H1 (cell line): ENCODE data around the gene GALNT2.

Experiments
- POLR2A ChIP-seq, 2 experiments: IDR thresholded peaks; 1 replicate in 1 of 2; 2 replicates in 1 of 2; pipeline ENCODE4 v1.6.1; 2011; ENCODE audit warnings: low read depth in 2 of 2, low read length in 2 of 2, mild to moderate bottlenecking in 2 of 2; ENCODE audit errors: control extremely low read depth in 1 of 2
- SIN3A ChIP-seq, 2 experiments: IDR thresholded peaks in 1 of 2; conservative IDR thresholded peaks in 1 of 2; 2 replicates each; pipeline ENCODE4 v1.6.1; 2011 to 2012; ENCODE audit warnings: low read length in 2 of 2, improper control_type of control experiment in 1 of 2, low read depth in 1 of 2, mild to moderate bottlenecking in 1 of 2
- TF ChIP-seq, protein P1 (sequence below), 3 experiments: IDR thresholded peaks; 1 replicate in 2 of 3; 2 replicates in 1 of 3; pipeline versions ENCODE4 v1.5.1 to v1.6.1; 2011; ENCODE audit warnings: low read length in 3 of 3, mild to moderate bottlenecking in 3 of 3, inconsistent platforms in 2 of 3, low read depth in 1 of 3, moderate library complexity in 1 of 3; ENCODE audit not compliant: insufficient read depth in 1 of 3; ENCODE audit errors: control extremely low read depth in 1 of 3

DNA sequence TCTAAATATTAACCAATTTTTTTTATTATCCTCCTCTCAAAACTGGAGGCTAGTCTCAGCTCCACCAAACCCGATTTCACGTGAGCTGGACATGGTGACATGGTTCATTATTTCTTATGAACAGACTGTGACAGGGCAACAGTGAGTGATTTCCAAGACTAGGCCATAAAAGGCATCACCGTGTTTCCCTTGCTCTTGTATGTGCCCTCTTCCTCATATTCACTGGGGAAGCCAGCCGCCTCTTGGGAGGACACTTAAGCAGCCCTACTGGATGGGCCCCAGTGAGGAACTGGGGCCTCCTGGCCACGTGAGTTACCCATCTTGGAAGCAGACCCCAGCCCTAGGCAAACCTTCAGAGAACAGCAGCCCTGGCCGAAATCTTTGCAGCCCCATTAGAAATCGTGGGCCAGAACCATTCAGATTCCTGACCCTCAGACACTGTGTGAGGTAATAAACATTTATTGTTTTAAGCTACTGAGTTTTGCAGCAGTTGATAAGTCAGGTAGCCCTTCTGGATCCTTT is 105.0 kb downstream of the GALNT2 start:
- TF ChIP-seq POLR2A (IDR thresholded peaks at IDR 0.05; ENCODE audit: control extremely low read depth in 1 of 2, low read depth in 2 of 2, low read length in 2 of 2) (no peak), SIN3A (conservative IDR thresholded peaks at IDR 0.05 in 1 of 2, IDR thresholded peaks at IDR 0.05 in 1 of 2; ENCODE audit: low read depth in 1 of 2, low read length in 2 of 2) (no peak)
- TF ChIP-seq, protein P1, sequence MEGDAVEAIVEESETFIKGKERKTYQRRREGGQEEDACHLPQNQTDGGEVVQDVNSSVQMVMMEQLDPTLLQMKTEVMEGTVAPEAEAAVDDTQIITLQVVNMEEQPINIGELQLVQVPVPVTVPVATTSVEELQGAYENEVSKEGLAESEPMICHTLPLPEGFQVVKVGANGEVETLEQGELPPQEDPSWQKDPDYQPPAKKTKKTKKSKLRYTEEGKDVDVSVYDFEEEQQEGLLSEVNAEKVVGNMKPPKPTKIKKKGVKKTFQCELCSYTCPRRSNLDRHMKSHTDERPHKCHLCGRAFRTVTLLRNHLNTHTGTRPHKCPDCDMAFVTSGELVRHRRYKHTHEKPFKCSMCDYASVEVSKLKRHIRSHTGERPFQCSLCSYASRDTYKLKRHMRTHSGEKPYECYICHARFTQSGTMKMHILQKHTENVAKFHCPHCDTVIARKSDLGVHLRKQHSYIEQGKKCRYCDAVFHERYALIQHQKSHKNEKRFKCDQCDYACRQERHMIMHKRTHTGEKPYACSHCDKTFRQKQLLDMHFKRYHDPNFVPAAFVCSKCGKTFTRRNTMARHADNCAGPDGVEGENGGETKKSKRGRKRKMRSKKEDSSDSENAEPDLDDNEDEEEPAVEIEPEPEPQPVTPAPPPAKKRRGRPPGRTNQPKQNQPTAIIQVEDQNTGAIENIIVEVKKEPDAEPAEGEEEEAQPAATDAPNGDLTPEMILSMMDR (IDR thresholded peaks at IDR 0.05; ENCODE audit: control extremely low read depth in 1 of 3, insufficient read depth in 1 of 3, low read depth in 1 of 3, low read length in 3 of 3), result no peak
